Measurements from ENCODE around the gene TNFSF8.

- TF ChIP-seq CTCF (IDR thresholded peaks at IDR 0.05 in 4 of 5, conservative IDR thresholded peaks at IDR 0.05 in 1 of 5), result no peak
- TF ChIP-seq POLR2A (IDR thresholded peaks at IDR 0.05), result no peak
Measured at GRCh38 chr9:114867327-114867726, 63.1 kb downstream of the TNFSF8 start.
